PFSK-1 (cell line): ENCODE data around the gene SORCS3.

Experiments
- POLR2AphosphoS5 ChIP-seq: IDR thresholded peaks from 2 replicates; pipeline ENCODE4 v1.6.1; 2012; ENCODE audit warnings: low read depth, mild to moderate bottlenecking, control low read depth, low read length, moderate library complexity
- REST ChIP-seq, 2 experiments: IDR thresholded peaks; 2 replicates each; pipeline versions ENCODE4 v1.6.1 to v1.8.0; 2011 to 2012; ENCODE audit warnings: low read depth in 2 of 2, low read length in 2 of 2, control low read depth in 1 of 2, inconsistent platforms in 1 of 2, mild to moderate bottlenecking in 1 of 2, moderate library complexity in 1 of 2; ENCODE audit not compliant: insufficient read depth in 1 of 2
- SIN3A ChIP-seq: IDR thresholded peaks from 2 replicates; pipeline ENCODE4 v1.6.1; 2012; ENCODE audit warnings: mild to moderate bottlenecking, low read length, moderate library complexity, borderline replicate concordance; ENCODE audit not compliant: insufficient read depth
- TAF1 ChIP-seq: IDR thresholded peaks from 2 replicates; pipeline ENCODE4 v1.6.1; 2012; ENCODE audit warnings: low read length, control low read depth, borderline replicate concordance; ENCODE audit not compliant: insufficient read depth

DNA sequence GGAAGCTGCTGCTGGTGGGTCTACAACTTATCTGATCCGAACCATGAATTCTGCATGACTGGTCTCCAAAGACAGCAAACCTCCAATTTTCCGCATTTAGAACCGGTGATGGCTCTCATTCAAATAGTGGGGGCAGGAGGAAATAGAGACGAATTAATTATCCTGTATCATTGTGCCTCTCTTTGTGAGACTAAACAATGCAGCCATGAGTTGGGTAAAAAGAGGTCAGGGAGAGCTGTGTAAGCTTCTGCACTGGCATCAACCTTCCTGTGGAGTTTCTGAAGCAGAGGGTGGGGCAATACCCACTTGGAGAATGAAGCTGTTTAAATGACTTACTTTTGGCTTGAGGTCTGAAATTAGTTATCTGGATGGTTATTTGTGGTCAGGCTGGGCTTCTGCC, 266.4 kb downstream of the SORCS3 start:
- TF ChIP-seq REST (IDR thresholded peaks at IDR 0.05; ENCODE audit: insufficient read depth in 1 of 2, low read depth in 2 of 2, low read length in 2 of 2) (no peak), TAF1 (no peak), POLR2AphosphoS5 (no peak), SIN3A (no peak)
